Measurements from ENCODE around the gene ETNK2. TPM values are rescaled to one million over a fixed set of nuclear protein-coding genes. Genes with fewer than 3 reads are reported as not detected.

The ETNK2 gene, protein sequence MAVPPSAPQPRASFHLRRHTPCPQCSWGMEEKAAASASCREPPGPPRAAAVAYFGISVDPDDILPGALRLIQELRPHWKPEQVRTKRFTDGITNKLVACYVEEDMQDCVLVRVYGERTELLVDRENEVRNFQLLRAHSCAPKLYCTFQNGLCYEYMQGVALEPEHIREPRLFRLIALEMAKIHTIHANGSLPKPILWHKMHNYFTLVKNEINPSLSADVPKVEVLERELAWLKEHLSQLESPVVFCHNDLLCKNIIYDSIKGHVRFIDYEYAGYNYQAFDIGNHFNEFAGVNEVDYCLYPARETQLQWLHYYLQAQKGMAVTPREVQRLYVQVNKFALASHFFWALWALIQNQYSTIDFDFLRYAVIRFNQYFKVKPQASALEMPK
- polyA plus RNA-seq (ENCODE audit: insufficient read length in 3 of 3) = 10 to 100 TPM; 24.2 to 27.6 (median 25.0) TPM

DNA sequence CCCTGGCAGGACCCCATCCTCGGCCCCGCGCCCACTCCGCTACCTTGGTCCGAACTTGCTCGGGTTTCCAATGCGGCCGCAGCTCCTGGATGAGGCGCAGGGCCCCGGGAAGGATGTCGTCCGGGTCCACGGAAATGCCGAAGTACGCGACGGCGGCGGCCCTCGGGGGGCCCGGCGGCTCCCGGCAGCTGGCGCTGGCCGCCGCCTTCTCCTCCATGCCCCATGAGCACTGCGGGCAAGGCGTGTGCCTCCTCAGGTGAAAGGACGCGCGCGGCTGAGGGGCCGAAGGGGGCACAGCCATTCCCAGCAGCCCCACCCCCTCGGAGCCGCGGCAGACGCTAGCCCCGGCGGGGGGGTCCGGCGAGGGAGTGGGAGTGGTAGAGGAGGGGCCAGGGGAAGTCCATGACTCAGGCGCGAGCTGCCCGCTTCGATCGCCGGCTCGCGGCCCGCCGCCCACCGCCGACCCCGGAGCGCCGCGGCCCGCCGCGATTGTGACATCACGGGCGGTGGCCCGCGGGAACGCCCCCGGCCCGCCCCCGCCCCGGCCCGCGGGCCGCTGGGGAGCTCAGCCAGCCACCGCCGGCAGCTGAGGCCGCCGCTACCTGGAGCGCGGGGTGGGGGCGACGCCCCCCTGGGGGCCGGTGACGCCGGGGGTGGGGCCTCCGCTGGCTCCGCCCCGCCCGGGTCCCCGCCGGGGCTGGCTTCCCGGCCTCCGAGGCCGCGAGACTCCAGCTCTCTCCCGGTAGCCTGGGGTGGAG, at the start of gene ETNK2:
Gene ETNK2, minus strand, starts transcription at position 493 of the 758 bp plus-strand sequence. Its CDS starts 192 bp downstream, at position 301.
- DNase-seq (ENCODE audit: low read depth in 3 of 3, low spot score in 2 of 3) = no peak

DNA sequence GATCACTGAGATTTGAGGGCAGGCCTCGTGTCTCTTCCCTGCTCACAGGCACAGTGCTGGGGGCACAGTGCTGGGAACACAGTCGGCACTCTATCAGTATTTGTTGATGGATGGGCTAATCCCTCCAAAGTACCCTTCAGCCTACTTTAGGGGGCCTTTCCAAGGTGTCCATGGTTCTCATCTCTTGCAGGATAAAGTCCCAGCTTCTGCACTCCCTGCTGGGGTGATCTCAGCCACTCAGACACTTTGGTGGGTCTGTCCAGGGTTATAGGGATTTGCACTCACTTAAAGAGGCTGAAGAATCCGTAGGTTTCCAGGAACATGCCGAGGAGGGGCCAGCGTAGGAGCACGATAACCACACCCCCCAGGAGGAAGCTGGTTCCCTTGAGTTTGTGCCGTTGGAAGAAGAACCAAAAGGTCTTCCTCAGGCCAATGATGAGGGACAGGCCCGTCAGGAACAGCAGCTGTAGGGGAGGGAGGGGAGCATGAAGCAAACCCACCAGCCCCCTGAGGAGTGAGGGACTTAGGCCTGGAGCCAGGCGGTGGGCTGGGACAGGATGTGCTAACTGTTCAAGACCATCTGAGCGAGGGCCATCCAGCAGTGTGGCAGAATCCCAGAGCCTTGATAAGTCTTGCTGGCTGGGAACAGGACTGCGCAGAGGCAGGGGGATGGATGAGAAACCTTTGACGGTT, 49.6 kb upstream of the ETNK2 start:
- no peak for DNase-seq (ENCODE audit: low read depth in 3 of 3, low spot score in 2 of 3)

DNA sequence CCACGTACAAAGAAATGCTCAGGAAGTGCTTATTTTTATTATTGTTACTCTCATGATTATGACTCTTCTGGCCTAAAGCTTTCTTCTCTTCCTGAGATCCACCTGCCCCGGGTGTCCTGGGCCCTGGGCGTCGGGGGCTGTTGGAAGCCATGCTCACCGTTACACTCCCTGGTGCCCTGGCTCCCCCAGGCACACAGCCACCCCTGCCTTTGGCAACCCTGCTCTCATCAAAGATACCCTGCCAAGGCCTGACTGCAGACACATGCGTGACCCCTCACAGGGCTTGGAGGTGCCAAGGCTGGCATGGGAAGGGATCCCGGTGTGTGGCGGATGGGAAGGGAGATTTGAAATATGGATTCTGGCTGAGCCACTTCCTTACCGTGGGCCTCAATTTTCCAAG, 47.7 kb upstream of the ETNK2 start:
- no peak for DNase-seq (ENCODE audit: low read depth in 3 of 3, low spot score in 2 of 3)

DNA sequence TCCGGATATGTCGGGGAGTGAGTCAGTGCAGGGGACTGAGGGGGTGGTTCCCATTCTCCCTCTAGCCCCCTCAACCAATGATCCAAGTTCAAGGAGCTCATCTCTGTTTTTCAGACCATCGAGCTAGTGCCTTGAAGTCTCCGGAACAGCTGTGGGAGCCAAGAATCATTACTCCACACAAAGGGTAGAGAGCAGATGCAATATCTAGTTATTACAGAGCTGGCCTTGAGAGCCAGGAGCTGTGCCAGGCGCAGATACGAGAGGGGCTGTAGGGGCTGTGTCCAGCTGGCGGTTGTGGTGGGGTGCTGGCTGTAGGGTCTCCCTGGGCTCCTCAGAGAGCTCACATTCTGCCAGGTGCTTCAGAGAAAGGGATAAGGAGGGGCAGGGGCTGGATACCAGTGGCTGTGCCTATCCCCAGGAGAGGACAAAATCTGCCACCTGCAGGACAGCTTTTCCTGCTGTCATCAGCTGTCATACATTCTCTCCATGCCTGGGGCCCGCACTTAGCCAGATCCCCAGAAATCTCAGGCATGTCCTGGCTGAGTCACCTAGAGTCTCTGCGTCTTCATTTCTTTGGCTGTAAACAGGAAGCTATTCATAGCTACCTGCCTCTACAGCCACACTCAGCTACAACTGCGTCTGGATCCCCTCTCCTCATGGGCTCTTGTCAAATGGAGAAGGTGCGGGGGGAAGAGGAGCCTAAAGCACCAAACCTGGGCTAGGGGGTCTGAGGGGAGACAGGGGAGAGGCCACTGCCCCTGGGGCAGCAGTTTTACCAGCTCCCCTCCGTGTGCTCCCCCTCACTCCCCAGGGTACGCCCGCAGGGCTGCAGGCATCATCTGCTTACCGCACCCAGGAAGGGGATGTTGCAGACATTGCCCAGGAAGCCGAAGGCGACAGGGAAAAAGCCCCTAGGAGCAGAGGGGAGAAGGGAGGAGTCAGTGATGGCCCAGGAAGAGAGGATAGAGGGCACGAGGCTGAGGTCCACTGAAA, 46.8 kb upstream of the ETNK2 start:
- DNase-seq (ENCODE audit: low read depth in 3 of 3, low spot score in 2 of 3) = no peak

DNA sequence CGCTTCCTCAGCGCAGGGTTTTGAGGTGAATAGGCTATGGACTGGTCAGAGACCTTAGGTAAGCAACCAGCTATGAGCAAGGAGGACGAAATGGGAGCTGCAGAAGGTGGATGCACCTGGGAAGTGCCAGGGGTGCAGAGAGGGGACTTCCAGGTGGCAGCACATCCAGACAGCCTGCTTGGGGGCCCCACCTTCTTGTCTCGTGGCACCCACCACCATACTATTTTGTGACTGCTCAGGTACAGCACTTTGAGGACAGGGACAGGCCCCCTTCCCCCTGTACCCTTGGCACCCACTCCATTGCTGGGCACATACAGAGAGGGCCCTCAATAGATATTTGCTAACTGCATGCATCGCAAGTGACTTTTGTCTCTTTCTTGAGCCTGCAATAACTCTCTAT, 45.2 kb upstream of the ETNK2 start:
- DNase-seq (ENCODE audit: low read depth in 3 of 3, low spot score in 2 of 3) = no peak

DNA sequence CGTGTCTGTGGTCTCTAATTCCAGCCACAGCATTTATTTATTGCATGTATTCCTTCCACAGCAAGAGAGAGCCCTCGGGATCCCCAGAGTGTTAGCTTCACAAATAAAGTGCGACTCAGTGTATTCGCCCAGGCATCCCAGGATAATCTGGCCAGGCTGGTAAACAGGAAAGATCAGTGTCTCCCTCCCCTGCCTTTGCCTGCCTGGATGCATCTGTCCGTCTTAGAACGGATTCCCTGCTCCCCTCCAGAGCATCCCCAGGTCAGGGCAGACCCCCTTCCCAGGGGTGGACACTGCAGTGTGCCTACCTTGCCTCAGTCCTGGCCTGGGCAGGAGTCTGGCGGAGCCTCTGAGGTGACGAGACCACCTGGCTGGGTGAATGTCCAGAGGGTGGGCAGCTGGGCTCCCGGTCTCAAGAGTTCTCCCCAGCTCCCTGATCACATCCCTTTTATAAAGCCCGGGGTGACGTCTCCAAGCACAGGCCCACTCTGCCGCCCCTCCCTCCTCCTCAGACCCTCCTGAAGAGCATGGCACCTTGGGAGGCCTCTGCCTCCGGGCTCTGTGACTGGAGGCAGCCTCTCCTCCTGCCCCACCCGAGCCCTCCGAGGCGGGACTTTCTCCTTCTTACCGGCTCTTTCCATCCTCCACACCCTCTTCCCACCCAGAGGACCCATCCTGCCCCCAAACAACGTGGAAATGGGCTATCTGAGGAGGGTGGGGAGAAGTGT, 44.4 kb upstream of the ETNK2 start, which contains the start of gene KISS1:
Gene KISS1, minus strand, starts transcription at position 424 of the 728 bp plus-strand sequence. CDS start 3,615 bp downstream, outside the sequence.
- no peak for DNase-seq (ENCODE audit: low read depth in 3 of 3, low spot score in 2 of 3)

DNA sequence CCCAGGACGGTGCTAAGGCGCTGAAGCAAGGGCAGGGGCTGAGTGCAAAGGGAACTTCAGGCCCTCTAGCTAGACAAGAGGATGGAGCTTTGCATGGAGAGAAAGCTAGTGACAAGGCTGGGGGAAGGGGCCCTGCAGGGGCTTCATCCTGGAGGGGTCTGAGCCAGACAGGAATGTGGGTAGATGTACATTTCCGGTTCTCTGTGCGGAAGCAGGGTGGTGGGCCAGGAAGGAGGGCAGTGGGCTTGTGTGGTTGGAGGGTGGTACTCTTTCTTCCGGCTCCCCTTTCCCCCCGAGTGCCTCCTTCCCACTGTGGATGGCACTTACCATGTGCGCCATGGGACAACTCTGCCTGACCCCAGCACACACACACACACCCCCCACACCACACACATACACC, 42.9 kb upstream of the ETNK2 start:
- DNase-seq (ENCODE audit: low read depth in 3 of 3, low spot score in 2 of 3) = no peak

DNA sequence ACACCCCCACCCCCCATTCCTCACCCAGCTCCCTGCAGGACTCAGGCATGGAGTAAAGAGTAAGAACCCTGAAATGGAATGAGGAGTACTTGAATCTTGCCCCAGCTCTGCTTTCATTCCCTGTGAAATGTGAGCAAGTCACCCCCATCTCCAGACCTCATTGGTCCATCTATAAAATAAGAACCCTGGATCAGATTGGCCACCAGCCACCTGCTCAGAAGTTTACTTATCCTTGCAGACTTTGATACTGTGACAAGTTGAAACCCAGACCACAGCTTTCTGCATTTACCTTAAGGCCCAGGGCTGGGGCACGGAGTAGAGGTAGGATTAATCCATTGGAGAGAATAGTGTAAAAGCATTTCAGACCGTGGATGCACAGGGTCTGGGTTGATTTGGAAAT, 42.2 kb upstream of the ETNK2 start:
- DNase-seq (ENCODE audit: low read depth in 3 of 3, low spot score in 2 of 3) = no peak

DNA sequence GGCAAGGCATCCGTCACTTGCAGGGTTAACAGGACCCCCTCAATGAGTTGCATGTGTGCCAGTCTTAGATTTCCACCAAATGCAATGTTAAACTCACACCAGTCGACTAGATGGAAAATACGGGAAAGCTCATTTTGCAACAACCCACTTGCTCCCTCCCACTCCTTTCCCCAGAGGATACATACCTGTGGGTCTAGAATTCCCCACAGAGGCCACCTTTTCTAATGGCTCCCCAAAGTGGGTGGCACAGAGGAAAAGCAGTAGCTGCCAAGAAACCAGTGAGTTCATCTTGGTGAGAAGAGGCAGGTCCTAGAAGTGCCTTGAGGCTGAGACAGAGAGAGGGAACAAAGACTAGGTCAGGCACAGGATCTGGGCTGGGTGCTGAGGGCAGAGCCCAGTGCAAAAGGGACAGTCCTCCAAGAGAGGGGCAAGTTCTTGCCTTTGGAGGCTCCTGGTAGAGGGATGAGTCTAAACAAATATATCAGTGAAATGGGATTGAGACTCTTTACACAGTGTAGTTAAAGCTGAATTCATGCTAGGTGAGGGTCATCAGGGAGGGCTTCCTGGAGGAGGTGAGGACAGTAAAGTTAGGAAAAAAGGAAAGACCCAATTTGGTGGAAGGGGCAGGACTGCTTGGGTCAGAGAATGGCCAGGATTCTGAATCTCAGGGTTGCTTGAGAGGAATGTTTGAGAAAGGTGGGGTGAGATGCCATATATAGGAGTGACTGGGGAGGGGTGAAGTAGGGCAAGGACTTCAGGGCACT, 40.9 kb upstream of the ETNK2 start:
- no peak for DNase-seq (ENCODE audit: low read depth in 3 of 3, low spot score in 2 of 3)

DNA sequence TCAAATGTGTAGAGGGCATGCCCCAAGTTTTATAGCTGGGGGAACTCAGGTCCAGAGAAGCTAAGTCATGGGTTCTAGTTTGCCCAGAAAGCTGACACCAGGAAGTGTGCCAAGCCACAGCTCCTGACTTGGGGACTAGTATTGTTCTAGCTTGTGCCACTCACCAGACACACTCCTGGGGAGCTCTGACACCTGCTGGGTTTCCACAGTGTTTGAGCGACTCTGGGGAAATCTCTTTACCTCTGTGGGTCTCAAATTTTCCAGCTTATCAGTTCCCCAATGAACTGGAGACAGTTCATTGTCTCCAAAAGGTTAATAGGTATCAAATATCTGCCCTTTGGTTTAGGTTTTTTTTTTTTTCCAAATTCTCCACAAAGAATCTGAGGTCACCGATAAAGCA, 40.2 kb upstream of the ETNK2 start:
- DNase-seq (ENCODE audit: low read depth in 3 of 3, low spot score in 2 of 3) = no peak

DNA sequence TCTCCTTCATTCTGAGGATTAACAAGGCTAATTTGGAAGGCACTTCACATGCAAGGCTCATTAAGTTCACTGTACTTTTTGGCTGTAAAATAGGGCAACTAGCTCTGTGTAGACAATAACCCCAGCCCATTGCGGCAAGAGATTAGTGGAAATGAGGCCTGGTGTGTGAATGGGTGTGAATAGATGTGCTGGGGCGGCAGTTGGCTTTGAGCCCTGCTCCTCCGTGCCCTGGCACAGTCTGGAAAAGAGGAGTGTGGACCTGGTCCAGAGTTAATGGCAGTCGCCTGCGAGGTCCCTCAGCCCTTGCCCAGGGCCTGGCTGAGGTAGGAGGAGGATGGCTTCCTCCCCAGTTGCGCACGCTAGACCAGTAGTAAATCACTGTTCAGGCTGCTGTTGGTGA, 39.6 kb upstream of the ETNK2 start:
- DNase-seq (ENCODE audit: low read depth in 3 of 3, low spot score in 2 of 3) = no peak

DNA sequence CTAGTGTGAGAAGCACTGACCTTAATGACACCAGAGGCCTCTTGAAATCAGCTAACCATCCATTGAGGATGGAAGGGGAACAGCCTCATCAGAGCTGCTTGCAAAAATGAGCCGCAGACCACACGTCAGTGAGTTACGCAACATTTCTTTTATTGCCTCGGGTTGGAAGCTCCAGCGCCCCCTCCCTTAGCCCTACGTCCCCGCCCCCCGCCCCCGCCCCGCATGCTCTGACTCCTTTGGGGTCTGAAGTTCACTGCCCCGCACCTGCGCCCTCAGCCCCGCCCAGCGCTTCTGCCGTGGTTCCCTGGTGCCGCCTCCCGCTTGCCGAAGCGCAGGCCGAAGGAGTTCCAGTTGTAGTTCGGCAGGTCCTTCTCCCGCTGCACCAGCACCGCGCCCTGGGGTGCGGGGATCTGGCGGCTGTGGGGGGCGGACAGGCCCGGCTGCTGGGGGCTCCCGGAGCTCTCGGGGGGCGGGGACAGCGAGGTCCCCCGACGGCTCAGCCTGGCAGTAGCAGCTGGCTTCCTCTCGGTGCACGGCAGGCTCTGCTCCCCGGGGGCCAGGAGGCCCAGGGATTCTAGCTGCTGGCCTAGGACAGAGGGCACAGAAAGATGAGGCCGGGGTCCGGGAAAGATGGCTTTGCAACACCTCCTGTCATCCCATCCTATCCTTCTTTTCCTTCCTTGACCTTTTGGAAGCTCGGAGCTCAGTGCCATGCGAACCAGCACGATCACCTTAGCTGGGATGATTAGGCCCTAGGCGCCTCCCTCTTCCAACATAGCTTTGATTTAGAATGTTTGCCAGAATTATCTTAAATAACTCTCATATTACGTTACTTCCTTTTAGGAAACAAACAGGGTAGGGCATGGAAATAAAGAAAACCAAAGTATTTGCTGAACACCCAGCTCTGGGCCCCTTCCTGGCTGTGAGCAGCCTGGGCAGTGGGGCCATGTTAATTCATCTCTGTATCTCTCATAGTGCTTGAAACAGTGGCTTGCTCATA, 38.7 kb upstream of the ETNK2 start:
- DNase-seq (ENCODE audit: low read depth in 3 of 3, low spot score in 2 of 3) = no peak

DNA sequence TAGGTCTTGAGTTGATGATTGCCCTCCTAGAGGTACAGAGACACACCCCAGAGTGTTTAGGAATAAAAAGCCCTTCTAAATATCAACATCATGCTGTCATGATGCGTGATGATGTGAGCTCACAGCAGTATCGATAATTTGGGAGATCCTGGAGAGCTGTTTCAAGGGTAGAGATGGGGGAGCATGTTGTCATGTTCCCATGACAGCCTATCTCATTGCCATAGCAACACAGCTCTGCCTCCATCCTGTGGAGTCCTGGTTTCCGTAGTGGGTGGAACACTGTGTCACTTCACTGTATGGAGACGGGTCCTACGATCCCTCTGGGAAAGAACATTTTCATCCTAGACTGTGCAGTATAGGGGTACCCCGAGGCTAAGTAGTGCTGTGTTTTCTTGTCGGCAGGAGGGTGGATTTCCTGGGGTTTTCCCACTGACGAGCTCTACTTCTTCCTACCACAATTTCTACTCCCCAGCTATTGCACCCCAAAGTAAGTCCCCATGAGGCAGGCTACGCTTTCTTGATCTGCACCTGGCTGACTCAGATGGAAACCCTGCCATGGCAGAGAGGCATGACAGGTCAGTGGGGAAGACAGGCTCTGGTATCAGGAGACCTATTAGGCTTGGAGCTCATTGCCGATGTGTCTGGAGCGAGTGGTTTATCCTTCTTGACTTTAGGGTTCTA, 37.3 kb upstream of the ETNK2 start:
- no peak for DNase-seq (ENCODE audit: low read depth in 3 of 3, low spot score in 2 of 3)

DNA sequence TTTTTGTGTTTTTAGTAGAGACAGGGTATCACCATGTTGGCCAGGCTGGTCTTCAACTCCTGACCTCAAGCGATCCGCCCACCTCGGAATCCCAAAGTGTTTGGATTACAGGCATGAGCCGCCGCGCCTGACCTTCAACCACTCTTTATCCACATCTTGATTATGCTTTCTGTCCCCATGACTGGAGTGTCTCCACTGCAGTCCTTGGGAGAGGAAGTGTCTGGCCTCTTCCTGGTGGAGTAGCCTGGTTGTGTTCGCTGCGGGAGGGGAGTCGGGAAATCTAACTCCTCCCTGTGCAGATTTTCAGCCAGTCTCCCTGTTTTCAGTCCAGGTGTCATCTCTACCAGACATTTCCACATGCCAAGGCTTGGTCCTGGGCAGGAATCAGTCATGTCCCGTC, 34.8 kb upstream of the ETNK2 start:
- DNase-seq (ENCODE audit: low read depth in 3 of 3, low spot score in 2 of 3) = no peak

DNA sequence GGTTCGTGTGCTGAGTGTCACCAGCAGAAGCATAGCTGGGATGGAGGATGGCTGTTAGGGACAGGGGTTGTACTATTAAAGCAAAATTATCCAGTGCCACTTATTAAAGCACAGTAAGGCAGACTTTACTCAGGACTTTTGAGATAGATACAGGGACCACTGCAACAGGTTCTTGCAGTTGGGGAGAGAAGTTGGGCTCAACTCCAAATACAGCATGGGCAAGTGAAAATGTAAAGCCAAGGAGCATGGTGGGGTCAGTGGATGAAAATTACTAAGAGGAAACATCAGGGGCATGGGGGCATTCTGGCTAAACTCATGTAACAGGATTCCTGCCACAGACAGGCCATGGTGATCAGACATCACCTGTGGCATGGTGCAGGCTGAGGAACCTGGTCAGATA, 29.3 kb upstream of the ETNK2 start:
- DNase-seq (ENCODE audit: low read depth in 3 of 3, low spot score in 2 of 3) = no peak

DNA sequence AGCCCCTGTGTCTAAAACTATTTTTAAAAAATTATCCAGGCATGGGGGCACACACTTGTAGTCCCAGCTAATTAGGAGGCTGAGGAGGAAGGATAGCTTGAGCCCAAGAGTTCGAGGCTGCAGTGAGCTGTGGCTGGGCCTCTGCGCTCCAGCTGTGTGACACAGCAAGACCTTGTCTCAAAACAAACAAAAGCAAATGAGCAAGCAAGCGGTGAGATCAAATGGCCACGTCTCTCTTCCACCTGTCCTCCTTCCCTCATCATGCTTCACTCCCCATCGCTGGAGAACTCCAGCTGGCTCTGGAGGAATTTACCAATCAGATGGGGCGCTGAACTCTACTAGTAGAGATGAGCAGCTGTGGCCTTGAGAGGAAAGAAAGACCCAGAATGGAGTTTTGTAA, 28.3 kb upstream of the ETNK2 start:
- no peak for DNase-seq (ENCODE audit: low read depth in 3 of 3, low spot score in 2 of 3)

All from right renal cortex interstitium (tissue), 3 donors.